M059J (cell line): ENCODE data around the gene PPP2R2D. TPM values are rescaled to one million over a fixed set of nuclear protein-coding genes. Genes with fewer than 3 reads are reported as not detected.
A peak's percentile ranks its signal among the peaks of the same experiment; 100 is the strongest.

Experiments used
- DNase-seq: peaks from one replicate; pipeline ENCODE4 v3.0.0-alpha.2; 2012; ENCODE audit warnings: low read depth
- total RNA-seq: library from RNA; depleted of rRNA; stranded (reverse); fragments of >200 nt; shearing (Covaris generic); gene quantifications from 2 replicates; pipeline ENCODE4 v1.2.3, GENCODE V29; 2014

The PPP2R2D gene
- total RNA-seq, 1 experiment from 2014 or later = 36.1 TPM

DNA sequence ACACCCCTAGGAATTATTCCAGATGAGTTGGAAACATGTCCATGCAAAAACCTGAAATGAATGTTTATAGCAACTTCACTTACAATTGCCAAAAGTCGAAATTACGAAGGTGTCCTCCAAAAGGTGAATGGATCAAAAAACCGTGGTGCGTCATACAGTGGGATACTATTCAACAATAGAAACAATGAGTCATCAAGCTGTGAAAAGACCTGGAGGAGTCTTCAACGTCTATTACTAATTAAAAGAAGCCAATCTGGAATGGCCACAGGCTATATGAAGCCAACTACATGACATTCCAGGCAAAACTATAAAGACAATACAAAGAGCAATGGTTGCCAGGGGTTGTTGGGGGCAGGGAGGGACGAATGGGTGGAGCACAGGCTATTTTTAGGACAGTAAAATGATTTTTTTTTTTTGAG, 12.6 kb upstream of the PPP2R2D start:
- peak; percentile 90 for DNase-seq

DNA sequence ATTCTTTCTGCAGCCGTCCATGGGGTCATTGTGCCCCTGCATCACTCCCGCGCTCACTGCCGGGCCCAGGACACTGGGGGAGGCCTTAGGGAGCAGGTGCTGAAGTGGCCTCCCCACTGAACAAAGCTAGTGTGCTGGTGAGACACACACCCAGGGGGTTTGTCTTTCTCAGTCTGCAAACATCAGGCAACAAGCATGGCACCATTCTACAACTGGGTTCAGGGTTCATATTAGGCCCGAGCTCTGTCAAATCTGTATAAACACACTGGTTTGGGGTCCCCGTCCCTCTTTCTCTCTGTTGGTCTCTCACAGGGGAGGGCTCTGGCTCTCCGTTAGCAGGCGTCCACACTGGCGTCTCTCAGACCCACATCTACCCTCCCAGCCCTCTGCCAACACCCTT, 11.1 kb upstream of the PPP2R2D start:
- no peak for DNase-seq

DNA sequence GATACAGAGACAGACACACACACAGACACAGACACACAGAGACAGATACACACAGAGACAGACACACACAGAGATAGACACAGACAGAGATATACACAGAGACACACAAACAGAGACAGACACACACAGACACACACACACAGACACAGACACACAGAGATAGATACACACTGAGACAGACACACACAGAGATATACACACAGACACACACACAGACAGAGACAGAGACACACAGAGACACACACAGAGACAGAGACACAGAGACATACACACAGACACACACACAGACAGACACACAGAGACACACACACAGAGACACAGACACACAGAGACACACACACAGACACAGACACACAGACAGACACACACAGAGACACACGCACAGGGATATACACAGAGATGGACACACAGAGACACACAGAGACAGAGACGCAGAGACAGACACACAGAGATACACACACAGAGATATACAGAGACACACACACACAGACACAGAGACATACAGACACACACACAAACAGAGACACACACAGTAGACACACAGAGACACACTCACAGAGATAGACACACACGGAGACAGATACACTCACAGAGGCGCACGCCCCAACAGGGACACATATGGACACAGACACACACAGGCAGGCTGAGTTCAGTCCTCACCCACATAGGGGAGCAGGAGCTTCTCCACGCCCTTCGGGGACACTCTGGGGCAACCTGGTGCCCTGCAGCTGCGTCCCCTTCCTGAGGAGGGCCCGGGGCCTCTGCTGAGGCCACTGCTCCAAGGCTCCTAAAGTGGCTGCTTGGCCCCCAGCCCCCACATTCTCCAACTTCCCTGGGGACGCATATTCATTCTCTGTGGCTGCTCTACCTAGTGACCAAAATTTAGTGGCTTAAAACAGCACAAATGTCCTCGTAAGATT, 10.3 kb upstream of the PPP2R2D start:
- DNase-seq = no peak

DNA sequence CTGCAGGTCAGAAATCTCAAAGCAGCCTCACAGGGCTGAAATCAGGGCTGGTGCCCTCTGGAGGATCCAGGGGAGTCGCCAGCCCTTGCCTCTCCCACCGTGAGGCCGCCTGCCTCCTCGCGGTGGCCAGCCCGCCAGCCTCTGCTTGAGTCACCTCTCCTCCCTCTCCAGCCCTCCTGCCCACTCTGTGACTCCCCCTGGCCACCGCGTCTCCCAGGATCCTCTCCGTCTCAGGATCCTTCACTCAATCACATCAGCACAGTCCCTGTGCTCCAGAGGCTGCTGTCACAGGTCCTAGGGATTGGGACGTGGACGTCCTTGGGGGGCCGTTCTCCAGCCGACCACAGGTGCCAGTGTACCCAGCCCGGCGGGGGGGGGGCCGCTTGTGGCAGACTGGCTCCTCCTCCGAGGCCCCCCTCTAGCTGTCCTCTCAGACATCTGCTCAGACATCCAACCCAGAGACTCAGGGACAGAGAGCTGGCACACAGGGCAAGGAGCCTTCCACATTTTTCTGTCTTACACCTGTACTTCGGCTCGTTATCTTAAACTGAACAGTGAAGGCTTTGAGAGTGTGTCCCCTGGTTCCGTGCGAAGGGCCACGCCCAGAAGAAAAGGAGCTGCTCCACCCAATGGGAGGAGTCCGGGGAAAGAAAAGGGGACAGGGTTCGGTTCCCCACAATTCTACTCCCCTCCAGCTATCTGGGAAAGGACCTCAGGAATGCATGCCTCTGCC, 9.4 kb upstream of the PPP2R2D start:
- DNase-seq = peak; percentile 65

DNA sequence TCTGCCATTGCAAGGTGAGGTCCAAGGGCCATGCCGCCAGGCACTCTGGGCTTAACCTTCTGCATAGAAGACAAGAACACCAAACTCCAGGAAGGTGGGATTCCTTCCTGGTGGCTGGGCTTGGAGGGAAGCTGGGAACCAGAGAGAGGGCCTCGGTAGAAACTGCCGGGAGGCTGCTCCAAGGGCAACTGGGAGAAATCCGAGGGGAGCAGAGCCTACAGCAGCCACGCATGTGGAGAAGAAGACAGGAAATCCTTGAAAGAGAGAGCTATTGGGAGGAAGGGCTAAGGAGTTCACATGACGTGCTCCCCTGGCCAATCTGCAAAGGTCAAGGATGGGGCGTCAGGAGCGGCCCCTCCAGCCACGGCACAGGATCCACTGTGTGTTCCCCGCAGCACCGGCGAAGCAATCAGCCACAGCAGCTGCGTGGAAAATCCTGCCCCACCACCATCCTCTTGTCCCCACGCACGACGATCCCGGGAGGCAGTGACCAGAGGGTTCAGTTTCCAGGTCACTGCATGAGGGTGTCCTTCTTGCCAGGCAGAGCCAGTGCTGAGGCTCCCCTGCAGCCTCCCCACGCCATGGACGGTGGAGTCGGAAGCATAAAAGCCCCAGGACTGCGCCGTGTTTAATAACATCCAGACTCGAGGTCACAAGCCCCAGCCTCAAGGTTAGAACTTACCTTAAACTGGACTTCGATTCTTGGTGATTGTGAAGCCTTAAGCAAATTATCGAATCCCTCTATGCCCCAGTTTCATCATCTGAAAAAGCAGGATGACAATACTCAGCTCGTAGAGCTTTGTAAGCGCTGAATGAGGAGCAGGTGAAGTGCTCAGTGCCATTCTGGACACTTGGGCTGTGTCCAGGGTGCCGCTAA, 8.6 kb upstream of the PPP2R2D start:
- no peak for DNase-seq

DNA sequence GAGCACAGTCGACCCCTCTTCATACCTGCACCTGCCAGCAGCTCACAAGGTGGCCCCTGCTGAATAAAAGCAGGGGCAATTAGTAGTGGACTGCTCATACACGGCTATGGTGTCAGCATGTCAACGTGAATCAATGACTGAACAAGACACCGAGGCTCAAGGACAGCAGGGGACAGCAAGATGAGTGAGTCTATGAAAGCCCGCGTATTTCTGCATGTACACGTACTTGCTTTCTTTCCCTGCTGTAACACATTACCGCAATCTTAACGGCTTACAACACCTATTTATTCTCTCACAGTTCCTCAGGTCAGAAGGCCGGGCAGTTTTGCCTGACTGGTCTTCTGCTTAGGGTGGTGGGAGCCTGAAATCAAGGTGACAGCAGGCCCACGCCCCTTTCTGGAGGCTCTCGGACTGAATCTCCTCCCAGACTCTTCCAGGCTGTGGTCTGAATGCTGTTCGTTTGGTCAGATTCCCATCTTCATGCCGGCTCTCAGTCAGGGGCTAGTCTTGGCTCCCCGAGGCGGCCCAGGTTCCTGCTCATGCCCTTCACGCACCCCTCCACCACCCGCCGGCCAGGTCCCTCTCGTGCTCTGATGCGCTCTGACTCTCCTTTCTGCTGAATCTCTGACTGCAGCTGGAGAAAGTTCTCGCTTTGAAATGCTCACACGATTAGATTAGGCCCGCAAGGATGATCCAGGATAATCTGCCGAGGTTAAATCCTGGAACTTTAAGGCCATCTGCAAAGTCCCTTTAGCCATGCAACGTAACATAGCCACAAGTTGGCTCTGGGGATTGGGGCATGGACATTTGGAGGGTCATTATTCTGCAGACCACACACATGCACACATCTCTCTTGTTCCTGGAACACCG, 7.8 kb upstream of the PPP2R2D start:
- DNase-seq = no peak

DNA sequence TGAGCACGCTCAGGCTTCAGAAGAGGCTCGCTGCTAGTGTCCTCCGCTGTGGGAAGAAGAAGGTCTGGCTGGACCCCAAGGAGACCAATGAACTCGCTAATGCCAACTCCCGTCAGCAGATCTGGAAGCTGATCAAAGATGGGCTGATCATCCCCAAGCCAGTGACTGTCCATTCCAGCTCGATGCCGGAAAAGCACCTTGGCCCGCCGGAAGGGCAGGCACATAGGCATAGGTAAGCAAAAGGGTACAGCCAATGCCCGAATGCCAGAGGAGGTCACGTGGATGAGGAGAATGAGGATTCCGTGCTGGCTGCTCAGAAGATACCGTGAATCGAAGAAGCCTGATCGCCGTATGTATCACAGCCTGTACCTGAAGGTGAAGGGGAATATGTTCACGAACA, 5.7 kb upstream of the PPP2R2D start:
- no peak for DNase-seq

DNA sequence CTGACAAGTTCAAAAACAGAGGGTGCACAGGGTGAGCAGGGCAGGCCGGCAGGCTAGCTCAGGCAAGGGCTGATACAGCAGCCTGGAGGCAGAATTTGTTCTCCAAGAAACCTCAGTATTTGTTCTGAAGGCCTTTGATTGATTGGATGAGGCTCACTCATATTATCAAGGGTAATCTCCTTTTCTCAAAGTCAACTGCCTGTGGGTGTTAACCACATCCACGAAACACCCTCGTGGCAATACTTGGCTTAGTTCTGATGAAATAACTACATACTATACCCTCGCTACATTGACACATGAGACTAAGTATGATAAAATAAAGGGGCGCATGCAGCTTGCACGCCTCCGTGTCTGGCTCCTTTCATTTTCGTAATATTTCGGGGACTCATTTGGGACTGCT, 4.4 kb upstream of the PPP2R2D start:
- DNase-seq = no peak

DNA sequence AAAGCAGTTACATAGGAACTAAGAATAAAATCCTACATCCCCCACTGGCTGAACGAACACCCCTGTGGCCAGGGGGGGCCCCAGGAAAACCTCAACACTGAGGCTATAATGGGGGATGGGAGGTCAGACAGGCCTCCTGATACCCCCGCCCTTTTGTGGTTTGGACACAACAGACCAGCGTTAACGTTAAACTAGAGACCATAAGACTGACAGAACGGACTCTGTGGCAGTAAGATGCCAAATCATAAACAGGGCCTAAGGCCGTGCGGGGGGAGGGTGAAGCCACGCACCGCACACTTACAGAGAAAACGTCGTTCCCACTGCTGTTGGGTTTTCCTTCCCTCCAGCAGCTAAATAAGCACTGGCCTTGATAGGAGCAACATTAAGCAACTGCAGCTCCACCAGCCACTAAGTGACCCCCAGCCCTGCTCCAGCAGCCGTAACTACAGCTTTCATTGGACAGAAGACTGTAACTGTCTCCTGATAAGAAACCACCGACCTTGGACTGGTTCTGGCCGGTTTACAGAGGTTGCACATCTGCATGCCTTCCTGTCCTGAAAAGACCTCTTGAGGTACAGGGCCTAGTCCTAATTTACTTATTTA, 3.4 kb upstream of the PPP2R2D start:
- no peak for DNase-seq

DNA sequence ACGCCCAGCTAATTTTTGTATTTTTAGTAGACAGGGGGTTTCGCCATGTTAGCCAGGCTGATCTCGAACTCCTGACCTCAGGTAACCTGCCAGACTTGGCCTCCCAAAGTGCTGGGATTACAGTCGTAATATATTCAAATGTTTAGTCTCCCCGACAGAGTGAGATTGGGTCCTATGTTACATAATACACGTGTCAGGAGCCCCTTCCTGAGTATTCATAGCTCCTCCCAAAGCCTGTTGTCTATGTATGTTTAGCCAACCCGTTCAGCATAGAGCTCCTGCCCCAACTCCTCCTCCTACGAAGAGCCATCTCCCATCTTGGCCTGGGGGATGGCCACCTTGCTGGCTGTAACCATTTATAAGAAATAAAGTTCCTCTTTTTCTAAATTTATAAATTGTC, 2.7 kb upstream of the PPP2R2D start:
- DNase-seq = no peak

DNA sequence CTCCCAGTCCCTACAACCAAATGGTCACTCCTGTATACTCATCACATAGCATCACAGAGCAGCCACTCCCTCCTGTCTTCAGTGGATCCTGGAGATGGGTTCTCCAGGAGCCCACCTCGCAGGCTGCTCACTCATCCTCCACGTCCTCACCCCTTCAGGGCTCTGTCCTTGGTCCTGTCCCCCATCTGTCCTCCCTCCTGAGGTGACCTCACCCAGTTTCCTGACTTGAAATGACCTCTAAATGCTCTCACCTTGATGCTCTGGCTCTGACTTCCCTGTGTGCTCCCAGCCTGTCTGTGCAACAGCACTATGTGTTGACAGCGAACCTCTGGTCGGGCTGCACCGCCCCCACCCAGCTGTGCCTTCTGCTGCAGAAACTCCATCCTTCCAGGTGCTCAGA, 2.1 kb upstream of the PPP2R2D start:
- DNase-seq = no peak

DNA sequence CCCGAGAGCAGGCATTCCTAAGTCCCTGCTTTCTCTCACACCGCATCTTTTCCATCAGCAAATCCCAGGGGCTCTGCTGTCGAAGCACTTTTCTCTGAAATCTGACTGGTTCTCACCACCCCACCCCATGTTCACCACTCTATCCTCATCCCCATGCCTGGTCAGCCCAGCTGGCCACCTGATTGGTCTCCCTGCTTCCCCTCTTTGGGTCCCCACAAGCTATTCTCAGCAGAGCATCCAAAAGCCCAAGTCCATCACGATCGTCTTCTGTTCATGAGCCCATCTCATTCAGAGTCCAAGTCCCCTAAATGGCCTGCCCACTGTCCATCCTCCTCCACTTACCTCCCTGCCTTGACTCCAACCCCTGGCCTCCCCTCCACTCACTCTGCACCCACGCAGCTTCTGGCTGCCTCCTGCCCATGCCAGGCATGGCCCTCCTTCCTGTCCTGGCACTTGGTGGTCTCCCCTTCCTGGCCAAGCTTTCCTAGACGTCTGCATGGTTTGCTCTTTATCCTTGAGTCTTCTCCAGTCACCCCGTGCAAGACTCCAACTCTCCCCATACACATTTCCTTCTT, 1.6 kb upstream of the PPP2R2D start:
- no peak for DNase-seq

DNA sequence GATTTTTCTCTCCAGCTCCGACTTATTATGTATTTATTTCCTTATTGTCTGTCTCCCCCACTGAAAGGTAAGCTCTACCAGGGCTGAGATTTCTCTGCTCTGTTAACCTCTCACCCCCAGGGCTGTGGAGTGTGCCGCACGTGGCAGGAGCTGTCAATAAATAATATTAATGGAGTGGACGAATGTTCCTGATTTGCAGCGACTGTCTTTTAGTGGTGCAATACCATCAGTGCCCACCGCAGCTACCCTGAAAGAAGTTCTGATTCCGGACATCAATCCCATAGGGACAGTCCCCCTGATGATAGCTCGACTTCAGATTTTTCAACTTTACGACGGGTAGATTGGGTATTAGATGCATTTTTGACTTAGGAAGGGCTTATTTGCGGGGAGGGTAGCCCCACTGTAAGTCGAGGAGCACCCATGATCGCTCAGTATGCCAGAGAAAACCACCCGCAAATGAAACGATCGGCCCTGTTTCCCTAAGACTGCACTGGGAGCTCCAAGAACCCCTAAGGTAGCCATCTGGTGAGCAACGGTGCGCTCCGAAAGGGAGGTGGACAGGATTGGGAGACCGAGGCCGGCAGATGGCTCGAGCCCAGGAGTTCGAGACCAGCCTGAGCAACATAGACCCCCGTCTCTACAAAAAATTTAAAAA, 986 bp upstream of the PPP2R2D start:
- peak; percentile 25 for DNase-seq

DNA sequence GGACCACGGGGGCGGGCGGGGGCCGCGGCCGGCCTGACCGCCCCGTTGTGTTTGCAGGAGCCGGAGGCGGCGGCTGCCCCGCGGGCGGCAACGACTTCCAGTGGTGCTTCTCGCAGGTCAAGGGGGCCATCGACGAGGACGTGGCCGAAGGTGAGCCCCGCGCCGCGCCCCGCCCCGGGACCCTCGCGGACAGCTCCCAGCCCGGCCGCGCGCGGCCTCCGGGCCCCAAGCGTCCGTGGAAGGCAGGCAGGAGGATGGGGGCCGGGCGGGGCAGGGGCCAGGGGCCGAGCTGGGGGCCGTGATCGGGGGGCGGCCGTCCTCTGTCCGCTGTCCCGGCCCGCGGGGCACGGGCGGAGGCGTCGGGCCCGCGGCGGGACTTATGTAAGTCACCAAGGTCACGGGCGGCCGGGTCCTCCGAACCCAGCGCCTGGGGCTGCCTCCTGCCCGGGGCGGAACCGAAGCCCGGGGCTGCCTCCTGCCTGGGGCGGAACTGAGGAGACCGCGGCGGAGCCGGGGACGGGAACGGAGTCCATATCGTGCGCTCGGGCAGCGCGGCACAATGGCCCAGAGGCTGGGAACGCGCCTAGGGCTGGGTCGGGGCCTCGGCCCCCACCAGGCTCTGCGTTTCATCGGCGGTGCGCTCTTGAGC, 497 bp downstream of the PPP2R2D start:
- peak; percentile 32 for DNase-seq

DNA sequence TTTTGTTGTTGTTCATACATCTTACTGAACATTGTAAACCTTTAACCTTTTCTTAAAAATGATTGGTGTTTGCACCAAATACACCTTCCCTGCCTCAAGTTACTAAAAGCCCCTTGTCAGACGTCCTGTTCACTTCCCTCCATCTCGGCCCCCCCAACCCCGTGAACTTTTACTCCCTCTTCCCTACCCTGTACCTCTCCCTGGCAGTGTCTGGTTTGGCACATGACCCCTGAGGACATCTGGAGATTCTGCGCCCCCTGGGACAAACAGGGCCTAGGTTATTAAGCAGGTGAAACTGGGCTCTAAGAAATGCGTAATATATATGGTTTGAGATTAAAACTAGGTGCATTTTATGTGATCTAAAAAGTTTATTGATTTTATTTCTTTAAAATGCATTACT, 1.4 kb downstream of the PPP2R2D start:
- no peak for DNase-seq

DNA sequence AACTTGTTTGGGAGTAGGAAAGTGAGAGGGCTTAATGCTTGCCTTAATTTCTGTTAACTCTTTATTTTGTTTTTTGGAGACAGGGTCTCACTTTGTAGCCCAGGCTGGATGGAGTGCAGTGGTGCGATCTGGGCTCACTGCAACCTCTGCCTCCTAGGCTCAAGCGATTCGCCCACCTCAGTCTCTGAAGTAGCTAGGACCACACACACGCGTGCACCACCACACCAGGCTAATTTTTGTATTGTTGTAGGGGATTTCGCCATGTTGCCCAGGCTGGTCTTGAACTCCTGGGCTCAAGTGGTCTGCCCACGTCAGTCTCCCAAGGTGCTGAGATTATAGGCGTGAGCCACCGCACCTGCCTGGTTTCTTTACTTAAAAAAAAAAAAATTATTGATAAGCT, 1.9 kb downstream of the PPP2R2D start:
- no peak for DNase-seq

DNA sequence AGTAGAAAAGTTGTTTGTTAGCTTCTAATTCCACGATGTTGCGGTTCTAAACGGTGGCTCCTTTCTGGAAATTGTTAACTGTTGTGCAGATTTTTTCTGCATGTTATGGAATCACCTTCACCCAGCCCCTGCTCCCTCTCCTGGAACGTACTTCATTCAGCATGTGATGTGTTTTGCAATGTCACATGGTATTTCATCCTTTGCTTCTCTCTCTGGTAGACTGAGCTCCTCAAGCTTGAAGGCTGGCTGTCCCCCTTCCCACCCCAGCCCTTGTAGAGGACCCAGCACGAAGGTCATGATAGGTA, 4.4 kb downstream of the PPP2R2D start:
- no peak for DNase-seq

DNA sequence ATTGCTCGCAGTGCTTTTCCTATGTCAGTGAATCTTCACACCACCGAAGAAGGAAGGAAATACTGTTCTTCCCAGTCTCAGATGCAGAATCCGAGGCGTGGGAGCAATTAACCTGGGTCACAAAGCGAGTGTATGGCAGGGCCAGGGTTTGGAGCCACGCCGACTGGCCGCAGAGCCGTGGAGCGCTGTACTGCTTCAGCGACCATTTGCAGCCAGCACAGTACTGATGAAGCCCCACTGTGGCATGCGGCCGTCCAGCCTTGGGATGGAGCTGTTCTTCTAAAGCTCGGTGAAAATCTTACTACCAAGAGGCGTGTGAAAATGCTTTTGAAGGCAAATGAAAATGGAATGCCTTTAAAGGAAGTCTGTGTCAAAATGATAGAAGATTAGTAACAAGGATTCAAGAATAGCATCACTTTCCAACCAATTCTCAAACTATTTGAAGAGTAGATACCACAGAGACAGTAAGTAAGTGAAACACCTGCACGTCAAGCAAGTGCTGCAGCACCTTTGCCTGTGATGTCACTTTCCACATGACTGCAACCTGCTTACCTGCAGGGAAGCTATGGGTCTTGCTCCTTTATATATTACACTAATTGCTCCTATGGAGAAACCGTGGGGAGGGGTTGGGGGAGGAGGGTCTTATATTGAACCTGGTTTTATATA, 4.9 kb downstream of the PPP2R2D start:
- no peak for DNase-seq

DNA sequence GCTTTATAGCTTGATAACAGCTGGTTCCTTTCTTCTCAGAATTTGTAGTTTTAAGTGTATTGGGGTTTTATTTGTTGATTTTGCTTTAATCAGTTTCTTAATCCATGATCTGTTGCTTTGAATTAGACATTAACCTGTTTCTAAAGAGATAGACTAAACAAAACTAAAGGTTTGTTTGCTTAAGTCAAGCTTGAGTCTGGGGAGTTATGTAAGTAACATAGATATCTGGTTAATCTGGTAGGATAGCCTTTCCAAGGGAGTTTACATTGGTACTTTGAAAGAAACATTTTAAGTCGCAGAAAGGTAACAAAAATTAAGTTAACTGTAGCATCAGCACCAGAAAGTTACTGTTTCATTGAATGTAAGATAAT, 5.4 kb downstream of the PPP2R2D start:
- no peak for DNase-seq
